Activated CD4-positive, alpha-beta T cell treated with anti-CD3 and anti-CD28 coated beads, Interleukin-2, amount 50 U/mL, for 24 hours (primary cell): ENCODE measurements around the gene TGM4.
"Not testable (repeated sequence)": the region's sequence is repeated elsewhere in the genome, so short reads cannot be mapped to it uniquely, and the experiment has no call there.

ENCODE experiments used
- DNase-seq, 2 donors: peaks; one replicate each; pipeline ENCODE4 v3.0.0-alpha.2; 2020; ENCODE audit warnings: low read depth in 1 of 2, low spot score in 1 of 2

The TGM4 gene

GRCh38 chr3:44913868-44914468 lies 39.6 kb downstream of the TGM4 start:
- peak; percentile 47 to 52 for DNase-seq

GRCh38 chr3:44914936-44915335 lies 40.5 kb downstream of the TGM4 start:
- DNase-seq = no peak

- DNase-seq = no peak
Measured at GRCh38 chr3:44915702-44916438, 41.5 kb downstream of the TGM4 start.

- DNase-seq = no peak
Measured at GRCh38 chr3:44918087-44918486, 43.7 kb downstream of the TGM4 start.

DNA sequence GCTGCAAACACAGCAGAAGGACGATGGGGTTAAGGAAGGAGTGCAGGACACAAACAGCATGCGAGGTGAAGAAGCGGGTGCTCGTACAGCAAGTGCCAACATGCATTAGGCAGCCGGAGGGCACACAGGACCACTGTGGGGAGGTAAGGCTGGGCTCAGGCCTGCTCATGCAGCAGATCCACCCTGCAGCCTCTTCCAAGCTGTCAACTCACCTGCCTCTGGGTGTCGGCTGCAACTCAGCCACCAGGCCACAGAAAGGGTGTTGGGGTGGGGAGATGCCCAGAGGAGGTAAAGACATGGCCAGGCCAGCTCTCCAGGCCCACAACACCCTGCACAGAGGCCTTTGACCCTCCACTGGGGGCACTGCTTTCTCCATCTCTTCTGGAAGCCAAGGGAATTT lies 44.2 kb downstream of the TGM4 start:
- no peak for DNase-seq

- no peak for DNase-seq
Measured at GRCh38 chr3:44920081-44920480, 45.7 kb downstream of the TGM4 start.

DNA sequence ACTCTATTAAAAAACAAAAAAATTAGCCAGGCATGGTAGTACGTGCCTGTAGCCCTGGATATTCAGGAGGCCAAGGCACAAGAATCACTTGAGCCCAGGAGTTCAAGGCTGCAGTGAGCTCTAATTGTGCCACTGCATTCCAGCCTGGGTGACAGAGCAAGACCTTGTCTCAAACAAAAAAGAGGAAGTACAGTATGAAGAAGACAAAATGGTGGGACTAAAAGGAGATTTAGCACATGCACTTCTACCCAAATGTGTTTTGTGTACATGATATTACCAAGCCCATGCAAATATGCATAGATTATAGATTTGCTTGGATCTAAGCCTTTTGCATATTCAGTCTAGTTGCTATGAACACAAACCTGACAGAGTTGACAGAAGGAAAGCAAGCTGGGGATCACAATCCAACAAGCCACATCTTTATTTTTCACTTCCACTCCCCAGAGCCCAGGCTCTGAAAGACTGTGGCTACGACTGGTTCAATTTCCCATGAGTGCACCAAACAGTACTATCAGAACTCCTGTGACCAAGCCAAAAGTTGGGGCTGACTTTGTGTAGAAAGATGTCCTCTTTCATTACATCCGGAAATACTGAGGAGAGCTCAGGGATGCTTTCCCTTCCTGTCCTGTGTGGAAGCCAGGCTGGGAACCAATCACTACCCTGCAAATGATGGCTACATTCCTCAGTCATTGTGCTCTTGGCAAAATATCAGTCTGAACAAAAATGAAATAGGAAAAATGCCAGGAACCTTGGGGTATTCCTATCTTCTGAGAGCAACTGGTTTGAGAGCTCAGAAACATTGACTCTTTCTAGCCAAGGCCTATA lies 49.4 kb downstream of the TGM4 start:
- no peak for DNase-seq

DNA sequence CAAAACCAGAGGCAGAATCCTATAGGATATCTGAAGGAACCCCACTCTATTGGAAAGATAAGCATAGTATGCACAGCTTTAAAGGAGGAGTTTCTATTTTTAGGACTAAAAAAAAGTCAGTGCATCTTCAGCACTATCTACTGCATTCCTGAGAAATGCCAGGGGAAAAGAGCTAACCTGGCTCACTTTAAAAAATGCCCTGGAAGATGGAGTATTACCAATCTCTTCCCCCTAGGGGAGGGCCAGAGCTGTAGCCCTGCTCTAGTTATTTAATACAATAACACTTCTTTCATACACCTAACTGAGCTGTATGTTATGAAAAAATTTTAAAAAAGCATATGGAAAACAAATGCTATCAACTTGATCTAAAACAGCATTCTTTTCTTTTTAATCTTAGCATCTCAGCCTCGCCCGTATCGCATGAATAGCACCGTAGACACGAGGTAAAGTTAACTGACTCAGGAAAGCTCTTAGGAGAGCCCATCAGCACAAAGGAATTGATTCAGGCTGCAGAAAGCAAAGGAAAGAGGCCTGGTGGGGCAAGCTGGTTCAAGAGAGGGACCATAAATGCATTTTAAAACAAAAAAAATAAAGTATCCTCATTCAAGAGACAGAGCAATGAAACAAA lies 50.2 kb downstream of the TGM4 start:
- DNase-seq = no peak

DNA sequence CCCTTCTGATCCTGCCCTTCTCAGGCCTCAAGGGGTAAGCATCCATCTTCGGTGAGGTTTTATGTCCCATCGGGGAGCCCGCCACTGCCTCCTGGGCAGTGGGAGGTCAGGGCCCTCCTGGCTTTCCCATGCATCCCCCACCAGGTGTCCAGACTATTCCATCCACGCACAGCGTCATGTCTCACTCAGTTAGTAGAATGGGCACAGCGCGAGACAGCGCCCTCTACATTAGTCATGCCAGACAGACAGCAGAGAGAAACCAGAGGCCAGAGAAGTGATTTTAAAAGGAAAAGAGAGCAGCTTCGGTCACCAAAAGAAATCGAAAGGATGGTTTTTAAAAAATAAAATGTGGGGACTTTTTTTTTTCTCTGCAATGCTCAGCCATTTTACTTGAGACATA lies 51.8 kb downstream of the TGM4 start:
- no peak for DNase-seq

- DNase-seq = no peak
Measured at GRCh38 chr3:44926921-44927320, 52.5 kb downstream of the TGM4 start.

DNA sequence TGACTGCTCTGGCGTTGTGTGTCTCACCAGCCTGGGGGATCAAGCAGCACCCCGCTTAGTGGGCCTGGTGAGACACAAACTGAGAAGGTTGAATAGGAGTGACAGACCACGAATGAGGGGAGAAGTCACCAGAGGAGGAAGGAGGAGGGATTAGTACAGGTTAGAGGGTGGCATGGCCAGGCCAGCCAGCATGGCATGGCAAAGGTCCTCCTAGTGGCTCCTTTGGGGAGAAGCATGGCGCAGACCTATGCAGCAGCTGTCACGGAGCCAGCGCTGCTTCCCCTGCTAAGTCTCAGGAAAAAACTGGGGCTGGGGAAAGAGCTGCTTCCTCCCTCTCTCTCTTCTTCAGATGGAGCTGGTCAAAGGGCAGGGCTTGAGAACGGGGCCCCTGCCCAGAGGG lies 53.0 kb downstream of the TGM4 start:
- DNase-seq = no peak

- no peak for DNase-seq
Measured at GRCh38 chr3:44929782-44930181, 55.4 kb downstream of the TGM4 start.

DNA sequence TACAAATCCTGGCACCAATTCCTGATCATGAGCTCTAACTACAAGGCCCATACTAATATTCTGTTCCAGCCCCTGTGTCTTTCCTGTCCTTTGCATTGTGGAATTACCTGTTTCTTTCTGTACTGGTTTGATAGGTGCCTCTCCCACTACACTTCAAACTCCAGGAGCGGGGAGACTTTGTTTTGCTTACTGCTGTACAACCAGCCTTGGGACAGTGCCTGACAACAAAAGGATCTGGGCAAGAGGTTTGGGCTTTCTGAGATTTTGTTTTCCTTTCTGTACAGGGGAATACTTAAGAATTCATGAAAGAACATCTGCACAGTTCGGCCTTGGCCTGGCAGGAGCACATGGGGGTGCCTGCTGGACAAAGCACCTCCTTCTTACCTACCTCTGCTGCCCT lies 56.5 kb downstream of the TGM4 start:
- no peak for DNase-seq

DNA sequence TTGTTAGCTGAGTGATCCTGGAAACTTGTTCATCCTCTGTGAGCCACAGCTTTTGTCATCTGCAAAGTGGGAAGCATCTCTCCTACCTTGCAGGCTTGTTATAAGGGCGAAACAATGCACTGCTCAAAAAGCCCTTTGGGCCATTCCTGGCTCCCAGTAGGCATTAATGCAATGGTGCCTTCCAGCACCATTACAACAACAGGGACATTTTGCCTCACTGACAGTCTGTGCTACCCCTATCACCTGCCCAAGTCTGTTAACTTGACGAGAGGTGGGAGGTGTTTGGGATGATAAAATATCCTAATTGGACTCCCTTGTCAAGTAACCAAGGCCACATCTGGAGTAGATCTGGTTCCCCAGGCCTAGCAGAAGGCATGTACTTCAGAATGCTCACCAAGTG lies 57.4 kb downstream of the TGM4 start:
- no peak for DNase-seq

DNA sequence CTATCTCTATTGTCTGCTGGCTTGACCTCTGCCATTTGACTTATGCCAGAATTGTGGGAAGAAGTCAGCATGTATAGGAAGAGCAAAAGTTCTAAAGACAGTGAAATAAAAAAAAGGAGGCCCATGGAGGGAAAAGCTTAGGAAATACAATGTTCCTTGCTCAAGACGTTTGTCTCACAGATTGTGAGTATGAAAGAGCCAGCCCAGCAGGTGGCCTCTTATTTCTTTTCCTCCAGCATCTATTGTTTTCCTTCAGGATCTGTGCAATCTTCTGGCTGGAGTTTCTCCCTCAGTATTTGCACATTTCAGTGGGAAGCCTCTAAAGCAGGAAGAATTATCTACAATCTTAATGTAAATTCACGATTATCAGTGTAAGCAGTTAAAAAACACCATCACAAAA lies 57.9 kb downstream of the TGM4 start:
- no peak for DNase-seq

DNA sequence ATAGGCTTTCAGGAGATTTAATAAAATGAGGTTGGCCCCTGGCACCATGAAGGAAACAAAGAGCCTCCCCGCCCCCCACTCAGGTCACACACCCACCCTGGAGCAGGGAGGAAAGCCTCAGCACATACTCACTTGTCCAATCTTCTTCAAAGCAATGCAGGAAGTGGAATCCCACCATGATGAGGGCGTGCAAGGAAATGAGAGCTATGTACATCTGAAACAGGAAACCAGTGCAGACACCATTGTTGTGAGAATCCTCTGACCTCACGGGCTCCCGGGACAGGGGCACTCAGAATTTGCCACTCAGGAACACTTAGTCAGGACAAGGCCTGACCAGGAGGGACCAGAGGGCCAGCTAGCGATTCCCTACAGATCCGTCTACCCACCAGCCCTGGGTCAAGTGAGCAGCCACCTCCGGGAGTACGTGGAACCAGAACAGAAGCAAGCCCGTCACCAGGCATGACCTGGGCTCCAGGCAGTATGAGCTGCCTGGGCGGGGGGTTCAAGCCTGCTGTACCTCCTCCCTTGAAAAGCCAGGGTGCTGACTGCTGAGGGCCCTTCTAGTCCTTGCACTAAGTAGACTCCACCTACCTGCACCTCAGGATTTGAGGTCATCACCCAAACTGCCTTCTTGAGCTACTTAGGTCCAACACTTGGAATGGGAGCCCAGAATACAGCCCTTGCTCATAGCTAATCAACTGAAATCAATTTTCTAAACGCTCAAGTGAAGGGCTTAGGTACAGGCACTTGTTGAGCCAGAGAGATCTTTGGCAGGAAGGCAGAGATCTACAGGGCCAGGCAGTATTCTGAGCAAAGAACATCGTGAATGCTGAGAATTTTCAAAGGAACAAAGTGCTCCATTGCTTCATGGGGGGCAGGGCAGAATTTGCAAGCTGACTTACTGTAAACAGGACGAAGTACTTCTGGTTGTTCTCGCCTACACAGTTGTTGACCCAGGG lies 58.9 kb downstream of the TGM4 start:
- no peak for DNase-seq

DNA sequence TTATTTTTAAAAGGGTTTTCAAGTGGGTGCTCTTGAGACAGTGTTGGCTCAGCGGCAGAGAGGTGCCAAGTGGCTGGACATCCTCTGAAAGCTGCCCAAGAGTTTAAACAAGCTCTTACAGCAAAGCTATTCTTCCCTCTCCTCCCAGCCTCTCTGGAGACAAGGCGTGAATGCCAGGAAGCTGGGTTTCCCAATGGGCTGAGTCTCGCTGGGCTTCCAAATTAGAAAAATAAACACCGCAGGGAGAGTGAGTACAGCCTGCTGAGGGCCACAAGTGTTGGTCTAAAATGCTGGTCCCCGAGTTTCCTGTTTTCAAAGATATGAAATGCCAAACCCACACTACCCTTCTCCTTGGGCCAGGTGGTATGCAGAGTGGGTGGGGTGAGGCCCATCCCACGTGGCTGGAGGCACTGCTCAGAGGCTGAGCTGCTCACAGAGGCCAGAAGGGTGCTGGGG lies 65.2 kb downstream of the TGM4 start:
- no peak for DNase-seq

DNA sequence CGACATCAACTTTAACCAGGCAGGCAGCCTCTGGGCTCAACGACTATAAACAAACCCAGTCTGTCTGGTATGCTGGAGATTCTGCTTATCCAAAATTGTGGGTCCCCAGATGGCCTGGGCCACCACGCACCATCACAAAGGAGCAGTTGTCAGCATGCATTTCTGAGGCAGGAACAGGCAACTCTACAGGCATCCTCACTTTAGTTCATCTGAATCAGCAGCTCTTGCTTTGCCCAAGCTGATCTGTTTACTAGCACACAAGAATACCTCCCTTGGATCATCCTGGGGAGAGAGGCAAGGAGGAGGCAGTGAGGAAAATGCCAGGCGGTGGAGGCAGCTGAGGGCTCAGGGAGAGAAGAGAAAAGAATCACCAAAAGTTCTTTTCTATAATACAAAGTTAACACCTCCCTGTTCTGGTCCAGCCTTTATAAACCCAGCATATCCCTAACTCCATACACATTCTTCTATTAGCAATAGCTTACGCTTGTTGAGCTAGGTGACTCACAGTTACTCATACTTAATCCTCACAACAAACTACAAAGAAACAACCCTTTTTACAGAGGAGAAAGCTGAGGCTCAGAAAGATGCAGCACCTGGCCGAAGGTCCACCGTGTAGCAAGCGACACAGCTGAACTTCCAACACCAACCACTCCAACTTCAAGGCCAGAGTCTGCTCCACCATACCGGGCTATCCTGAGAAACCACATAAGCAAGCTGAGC lies 68.0 kb downstream of the TGM4 start:
- DNase-seq = no peak

- DNase-seq = no peak
Measured at GRCh38 chr3:44948239-44948638, 73.8 kb downstream of the TGM4 start.

GRCh38 chr3:44949770-44950169 lies 75.4 kb downstream of the TGM4 start:
- DNase-seq = not testable (repeated sequence)
